NCI-H187 treated with DMSO at 0.1 percent for 48 hours (cell line): Measurements from ENCODE around the gene COG2.
"Not testable (repeated sequence)": the region's sequence is repeated elsewhere in the genome, so short reads cannot be mapped to it uniquely, and the experiment has no call there.

ENCODE experiments used
- DNase-seq: peaks from one replicate; lab custom pipeline; 2025; lab: John Stamatoyannopoulos, UW

The COG2 gene

DNA sequence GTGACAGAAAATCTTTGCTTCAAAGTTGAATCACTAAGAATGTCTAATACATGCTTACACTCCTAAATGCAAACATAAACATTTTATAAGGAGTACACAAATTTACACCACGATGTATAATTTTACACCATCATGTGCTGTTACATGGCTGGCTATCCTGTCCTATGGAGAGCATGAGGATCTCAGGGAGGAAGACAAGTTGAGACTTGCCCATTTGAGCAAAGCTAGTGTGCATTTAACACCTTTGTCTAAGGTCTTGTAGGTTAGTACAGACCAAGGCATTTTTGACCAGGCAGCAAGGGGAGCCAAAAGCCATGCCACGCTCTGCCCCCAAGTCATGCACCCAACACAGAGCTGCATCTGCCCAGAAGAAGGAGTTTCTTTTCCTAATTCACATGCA is 14.5 kb upstream of the COG2 start:
- no peak for DNase-seq

DNA sequence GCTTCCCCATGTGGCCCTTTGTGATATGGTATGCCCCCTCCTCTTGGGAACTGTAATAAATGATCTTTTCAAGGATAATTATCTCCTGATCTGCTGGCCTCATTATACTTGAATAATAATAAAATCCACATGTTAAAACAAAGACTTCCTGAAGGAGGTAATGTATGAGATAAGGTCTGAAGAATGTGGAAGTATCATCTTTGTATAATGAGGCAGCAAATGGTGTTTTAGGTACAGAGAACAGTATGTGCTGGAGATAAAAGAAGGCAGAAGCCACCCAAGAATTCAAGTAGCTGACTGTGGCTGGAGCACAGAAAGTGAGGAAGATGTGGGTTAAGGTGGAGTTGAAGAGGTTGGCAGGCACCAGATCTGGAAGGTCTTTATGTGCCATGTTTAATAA is 12.8 kb upstream of the COG2 start:
- no peak for DNase-seq

DNA sequence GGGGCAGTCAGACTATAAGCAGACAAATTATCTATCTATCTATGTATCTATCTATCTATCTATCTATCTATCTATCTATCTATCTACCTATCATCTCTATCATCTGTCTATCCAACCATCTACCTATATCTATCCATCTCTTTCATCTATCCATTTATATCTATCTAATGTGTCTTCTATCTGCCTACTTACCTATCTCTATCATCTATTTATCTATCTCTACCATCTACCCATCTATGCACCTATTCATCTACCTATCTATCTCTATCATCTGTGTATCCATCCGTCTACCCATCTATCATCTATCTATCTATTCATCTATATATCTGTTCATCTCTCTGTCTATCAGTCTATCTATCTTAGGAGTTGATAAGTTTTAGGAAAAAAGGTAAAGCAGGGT is 10.8 kb upstream of the COG2 start:
- DNase-seq, result no peak

DNA sequence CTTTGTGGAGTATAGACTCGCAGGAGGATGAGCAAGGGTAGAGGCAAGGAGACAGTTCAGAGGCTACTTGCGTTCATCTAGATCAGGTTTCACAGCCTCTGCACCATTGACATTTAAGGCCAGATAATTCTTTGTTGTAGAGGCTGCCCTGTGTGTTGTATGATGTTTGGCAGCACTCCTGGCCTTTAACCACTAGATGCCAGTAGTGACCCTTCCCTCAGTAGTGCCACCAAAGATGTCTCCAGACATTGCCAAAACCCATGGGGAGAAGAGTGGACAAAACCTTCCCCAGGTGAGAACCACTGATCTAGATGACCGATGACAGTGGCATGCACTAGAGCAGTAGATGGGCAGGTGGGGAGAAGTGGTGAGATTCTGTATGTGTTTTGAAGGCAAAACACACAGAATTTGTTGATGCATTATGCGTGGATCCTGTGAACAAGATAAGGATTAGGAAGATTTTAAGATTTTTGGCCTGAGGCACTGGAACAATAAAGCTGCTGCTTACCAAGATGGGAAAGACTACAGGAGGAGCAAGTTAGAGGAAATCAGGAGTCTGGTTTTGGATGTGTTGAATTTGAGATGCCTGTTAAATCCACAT is 9.9 kb upstream of the COG2 start:
- no peak for DNase-seq

DNA sequence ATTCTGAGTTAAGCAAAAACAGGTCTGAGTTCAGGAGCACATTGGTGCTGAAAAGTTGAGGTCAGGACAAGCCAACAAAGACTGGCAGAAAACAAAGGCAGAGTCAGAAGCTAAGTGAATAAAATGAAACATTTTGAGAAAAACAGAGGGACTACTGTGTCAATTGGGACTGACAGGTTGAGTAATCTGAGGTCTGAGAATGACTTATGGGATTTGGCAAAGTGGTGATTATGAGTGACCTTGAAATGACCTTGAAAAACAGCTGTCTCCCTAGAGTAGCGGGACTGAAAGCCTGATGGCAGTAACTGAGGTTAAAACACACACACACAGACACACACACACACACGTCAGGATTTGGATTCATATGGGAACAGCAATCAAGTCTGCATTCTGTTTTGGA is 8.8 kb upstream of the COG2 start:
- DNase-seq, result no peak

DNA sequence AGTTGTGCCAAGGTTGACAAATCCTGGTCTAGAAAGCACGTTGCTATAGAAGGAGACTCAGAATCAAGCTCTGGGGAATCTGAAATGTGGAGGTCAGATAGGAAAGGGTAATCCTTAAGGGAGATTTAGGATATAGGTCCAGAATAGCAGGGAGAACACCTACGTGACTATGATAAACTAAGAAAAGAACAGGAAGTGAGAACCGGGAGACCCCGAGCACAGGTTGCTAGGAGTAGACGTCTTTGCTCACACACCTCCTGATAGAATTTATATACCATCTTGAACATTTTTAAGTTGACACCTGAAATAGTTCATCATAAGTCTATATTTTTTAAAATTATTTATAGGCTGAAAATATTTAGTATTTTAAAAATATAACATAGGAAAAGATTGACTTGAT is 7.9 kb upstream of the COG2 start:
- no peak for DNase-seq

DNA sequence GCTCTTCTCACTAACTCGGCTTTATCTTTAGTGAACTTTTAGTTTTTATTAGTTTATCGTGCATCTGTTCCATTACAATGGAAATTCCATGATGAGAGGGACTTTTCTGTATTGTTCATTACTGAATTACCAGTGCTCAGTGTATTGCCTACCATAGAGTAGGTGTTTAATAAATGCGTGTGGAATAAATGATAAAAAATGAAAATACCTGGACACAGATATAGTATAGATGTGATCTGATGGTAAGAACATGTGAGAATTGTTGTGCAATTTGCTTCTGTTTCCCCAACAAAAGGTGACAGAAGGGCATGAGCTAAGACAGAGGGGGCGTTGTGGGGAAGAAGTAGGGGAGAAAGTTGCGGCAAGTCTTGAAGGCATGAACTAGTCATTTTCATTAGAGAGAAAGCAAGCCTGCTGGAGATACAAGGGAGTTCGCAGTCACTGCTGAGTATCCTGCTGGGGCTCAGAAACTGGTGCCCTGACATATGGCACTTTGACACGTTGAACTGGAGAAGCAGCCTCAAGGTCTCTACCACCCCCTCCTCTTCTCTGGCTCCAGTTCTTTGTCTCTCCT is 5.6 kb upstream of the COG2 start:
- no peak for DNase-seq

DNA sequence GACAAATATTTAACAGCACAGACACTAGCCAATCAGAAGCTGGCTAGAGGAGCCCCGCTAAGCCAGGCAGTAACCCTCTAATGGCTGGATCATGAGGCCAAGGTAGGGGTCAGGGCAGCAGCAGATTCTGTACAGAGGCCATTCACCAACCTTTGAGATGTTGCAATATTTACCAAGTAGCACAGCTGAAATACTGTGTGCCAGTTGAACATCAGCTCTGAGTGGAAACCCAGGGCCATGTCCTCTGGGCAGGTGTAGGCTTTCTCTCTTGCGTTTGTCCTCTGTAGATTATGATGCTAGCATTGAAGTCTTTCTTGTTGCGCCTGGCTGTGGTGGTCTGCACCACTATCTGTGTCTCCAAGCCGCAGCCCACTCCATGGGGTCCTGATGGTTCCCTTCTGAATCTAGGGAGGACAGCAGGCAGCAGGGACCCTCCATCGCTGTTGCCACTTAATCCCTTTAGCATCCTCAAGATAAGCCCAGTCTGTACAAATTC is 2.5 kb upstream of the COG2 start:
- no peak for DNase-seq

DNA sequence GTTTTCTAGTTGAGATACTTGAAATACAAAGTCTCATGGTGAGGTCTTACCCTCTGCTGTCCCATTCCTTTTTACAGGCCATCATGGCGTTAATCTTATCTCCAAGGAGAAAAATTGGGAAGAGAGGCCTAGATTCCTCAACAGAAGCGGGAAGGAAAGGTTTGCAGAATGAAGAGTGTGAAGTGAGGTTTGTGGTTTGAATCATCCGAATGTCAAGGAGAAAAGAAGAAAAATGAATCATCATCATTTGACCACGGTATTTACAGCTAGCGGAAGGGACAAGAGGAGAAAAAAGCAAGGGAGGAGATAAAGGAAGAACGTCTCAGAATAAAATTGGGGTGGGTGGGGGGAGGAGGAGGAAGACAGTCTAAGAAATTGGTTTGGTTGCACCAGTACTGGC is 935 bp upstream of the COG2 start:
- DNase-seq, result no peak

DNA sequence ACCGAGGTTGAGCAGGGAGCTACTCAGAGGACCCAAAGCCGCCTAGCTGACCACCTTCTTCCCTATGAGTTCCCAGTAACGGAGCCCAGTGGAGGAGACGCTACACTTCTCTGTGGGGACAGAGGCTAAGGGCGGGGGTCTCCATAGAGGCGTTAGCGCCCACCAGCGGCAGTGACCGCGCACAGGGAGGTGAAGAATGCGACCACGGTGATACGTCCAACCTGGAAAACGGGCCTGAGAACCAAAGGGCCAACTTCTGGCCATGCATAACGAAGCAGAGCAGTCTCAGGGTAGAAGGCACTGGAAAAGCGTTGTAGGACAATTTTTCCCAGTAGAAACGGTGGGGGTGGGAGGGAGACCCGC is 400 bp upstream of the COG2 start:
- no peak for DNase-seq

DNA sequence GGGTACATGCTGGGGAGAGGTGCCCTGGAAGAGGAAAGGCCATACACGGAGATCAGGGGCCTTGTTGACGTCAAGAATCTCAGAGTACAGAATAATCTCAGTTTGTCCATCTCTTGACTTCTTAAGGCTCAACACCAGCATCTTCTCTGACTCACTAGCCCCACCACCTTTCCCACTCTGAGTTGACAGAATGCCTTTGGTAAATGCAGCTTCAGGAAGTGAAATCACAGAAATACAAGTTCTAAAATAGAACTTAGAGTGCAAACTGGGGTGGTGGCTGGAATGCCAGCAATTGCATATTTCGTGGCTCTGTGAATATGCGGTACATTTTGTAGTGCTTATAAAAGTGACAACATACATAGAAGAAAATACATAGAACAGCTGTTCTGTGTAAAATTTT is 1.6 kb downstream of the COG2 start:
- no peak for DNase-seq

DNA sequence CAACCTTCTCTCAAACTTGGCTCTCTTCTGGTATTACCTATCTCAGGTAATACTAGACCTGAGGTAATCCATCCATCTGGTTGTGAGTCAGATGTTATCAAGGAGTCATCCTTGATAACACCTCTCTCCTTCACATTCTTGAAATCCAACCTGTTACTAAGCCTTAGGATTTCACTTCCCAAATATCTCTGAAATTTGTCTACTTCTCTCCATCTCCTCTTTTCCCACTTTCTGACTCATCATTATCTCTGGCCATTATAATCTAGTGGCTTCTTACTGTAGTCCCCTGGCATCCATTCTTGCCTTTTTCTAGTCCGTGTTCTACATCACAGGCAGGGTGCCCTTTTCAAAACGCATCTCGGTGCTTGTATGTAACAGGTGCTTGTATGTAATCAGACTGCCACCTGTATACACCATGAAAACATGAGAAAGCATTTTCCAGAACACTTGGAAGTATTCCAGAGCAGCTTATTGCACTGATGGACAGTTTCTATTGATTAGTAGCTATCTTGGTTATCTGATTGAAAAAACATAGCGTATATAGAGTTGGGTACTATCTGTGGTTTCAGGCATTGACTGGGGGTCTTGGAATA is 4.5 kb downstream of the COG2 start:
- no peak for DNase-seq

DNA sequence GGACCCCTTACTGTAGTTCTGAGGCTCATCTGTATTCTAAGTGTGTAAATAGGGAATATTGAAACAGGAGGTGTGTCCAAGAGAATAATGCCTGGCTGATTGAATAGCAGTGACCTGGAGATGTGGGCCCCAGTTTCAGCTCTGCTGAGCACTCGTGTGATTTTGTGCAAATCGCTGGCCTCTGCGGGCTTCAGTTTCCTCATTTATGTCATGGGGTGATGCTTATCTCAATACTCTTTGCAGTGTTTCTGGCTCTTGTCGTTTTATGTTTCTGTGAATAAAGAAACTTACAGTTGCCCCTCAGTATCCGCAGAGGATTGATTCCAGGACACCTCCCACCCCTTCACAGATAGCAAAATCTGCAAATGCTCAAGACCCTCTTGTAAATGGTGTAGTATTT is 5.0 kb downstream of the COG2 start:
- no peak for DNase-seq

DNA sequence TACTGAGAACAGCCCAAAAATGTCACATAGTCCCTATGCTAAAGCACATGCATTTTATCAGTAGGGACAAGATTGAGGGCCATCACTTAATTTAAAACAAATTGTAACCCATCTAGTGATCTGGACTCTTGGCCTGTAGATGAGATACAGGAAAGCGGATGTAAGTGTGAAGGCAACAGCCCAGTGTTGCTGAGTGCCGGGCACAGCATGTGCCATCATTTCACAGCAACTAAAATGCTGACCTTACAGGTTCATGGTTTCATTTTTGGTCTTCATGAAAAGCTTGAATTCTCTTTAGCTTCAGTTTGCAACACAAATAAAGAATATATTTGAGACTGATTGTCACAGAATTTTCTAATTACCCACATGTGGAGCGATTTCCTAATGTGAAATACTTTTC is 5.8 kb downstream of the COG2 start:
- DNase-seq, result no peak

DNA sequence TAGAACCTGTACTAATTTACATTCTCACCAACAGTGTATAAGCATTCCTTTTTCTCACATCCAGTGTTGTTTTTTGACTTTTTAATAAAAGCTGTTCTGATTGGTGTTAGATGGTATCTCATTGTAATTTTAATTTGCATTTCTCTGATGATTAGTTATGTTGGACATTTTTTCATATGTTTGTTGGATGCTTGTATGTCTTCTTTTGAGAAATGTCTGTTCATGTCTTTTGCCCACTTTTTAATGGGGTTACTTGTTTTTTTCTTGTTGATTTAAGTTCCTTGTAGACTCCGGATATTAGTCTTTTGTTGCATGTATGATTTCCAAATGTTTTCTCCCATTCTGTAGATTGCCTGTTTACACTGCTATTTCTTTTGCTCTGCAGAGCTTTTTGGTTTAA is 8.0 kb downstream of the COG2 start:
- no peak for DNase-seq

DNA sequence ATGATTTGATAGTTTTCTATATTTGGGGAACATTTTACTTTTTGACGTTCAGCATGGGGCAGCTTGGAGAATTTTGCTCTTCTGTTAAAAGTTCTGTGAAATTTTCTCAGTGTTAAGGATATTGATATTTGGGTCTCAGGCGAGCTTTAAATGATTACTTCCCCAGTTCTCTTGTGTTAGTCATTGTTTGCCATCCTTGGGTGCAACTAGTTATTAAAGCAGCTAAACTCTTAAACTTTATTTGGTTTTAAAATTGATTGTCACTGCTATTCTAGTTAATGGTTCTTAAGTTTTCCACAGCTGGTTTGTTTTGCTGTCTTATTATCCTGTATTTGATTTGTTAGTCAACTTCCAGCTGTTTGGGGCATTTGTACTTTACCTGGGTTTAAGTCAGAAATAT is 9.0 kb downstream of the COG2 start:
- no peak for DNase-seq

DNA sequence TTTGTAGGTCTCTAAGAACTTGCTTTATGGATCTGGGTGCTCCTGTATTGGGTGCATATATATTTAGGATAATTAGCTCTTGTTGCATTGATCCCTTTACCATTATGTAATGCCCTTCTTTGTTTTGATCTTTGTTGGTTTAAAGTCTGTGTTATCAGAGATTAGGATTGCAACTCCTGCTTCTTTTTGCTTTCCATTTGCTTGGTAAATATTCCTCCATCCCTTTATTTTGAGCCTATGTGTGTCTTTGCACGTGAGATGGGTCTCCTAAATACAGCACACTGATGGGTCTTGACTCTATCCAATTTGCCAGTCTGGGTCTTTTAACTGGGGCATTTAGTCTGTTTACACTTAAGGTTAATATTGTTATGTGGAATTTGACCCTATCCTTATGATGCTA is 14.4 kb downstream of the COG2 start:
- not testable (repeated sequence) for DNase-seq

DNA sequence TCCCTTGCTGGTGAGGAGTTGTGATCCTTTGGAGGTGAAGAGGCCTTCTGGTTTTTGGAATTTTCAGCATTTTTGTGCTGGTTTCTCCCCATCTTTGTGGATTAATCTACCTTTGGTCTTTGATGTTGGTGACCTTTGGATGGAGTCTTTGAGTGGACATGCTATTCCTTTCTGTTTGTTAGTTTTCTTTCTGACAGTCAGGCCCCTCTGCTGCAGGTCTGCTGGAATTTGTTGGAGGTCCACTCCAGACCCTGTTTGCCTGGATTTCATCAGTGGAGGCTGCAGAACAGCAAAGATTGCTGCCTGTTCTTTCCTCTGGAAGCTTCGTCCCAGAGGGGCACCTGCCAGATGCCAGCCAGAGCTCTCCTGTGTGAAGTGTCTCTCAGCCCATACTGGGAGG is 15.8 kb downstream of the COG2 start:
- not testable (repeated sequence) for DNase-seq

DNA sequence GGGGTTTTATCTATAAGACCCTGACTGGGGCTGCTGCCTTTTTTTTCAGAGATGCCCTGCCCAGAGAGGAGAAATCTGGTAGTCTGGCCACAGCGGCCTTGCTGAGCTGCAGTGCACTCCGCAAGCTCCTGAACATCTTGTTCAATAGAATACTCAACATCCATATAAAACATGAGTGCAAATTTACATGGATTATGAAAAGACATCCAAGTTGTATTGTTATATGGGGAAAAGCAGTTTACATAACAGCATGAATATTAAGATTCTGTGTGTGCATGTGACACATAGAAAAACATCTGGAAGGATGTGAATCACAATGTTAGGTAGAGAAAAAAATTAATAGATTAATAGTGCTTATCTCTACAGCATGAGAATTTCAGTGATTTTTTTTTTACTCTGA is 16.4 kb downstream of the COG2 start:
- DNase-seq, result no peak

DNA sequence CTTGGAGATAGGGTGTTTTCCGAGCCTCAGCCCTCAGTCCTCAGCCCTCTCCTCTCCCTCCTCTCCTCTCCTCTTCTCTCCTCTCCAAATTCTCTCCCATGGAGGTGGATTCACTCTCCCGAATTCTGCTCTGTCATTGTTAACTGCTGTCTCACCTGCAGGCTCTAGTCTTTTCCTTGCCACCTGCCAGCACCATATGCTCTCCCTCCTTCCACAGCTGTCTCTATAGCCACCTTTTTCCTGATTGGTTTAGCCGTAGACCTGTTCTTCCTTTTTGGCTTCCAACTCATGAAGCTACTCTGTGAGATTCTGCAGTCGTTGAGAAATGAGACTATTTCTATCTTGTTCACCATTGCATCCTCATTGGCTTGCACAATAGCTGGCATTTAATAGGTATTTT is 19.7 kb downstream of the COG2 start:
- DNase-seq, result no peak

DNA sequence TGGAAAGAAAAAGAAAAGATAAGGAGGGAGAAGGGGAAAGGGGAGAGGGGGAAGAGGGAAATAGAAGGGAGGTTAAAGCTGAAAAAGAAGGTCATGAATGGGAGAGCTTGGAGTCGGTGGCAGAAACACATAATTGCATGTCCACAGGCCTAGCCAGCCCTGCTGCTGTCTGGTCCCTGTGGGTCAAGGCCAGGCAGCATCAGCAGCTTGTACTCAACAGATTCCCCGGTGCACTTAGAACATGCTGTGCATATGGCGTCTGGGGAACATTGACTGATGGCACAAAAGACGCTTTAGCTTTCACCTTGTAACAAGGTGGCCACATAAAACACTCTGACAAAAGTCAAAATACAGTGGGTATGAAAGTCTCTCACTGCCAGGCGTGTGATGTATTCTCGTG is 25.9 kb downstream of the COG2 start:
- no peak for DNase-seq

DNA sequence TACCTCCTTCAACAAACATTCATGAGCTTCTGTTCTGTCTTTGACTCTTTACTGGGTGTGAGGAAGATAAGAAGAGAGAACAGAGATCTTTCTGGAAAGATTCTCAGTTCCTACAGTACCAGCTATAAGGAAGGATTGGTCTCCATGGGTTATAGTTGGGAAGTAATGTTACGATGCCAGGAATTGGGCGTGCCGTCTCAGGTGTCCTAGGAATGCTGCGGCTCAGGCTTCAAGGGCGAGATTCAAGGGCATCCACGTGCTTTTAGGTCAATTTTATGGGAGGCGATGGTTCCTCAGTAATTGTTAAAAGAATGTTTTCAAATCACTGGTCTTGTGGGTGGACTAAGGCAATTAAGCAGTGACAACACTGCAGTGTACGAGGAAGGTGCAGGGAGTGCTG is 27.3 kb downstream of the COG2 start:
- DNase-seq, result no peak

DNA sequence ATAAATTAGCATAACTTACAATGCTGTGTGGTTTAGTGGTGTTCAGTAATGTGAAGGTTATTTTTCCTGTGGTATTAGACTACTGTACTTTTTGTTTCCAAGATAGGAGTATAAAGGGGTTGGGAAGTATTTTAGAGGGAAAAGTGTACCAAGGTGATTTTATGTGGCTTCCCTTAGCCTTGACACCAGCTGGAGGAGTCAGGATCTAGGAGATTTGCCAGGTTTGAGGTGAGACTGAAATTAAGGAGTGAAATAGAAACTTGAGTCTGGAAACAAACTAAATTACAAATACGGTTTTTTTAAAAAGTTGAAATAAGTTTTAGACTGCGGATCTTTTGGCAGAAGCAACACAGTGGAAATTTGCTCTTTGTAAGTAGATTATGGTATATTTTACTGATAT is 32.3 kb downstream of the COG2 start:
- no peak for DNase-seq

DNA sequence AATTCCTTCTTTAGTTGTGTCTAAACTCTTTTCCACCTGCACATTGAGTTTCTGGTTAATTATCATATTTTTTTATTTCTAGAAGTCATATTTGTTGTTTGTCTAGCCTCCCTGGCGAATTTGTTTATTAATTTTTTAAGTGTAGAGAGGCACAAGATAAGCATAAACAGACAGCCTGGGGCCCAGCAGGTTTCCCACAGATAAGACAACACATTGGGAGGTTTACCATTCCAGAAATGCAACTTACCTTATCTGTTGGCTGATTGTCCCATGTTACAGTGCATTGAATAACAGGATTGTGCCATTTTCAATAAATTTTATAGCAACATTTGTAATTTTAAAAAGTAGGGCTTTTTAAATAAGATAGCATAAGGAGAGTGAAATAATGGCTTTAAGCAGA is 34.9 kb downstream of the COG2 start:
- DNase-seq, result no peak
